Thyroid gland (tissue), 4 donors: ENCODE results near the gene MYLK.

ENCODE experiments used
- POLR2A ChIP-seq, 2 donors: fragments of 450-650 bp; IDR thresholded peaks; one replicate each; pipeline ENCODE4 v1.6.1; 2017; ENCODE audit warnings: antibody characterized with exemption in 2 of 2, mild to moderate bottlenecking in 2 of 2, moderate library complexity in 1 of 2
- TF ChIP-seq, protein P1 (sequence below), 6 experiments: fragments of 200-600 bp in 3 of 6; fragments of 450-650 bp in 3 of 6; sonication (generic) in 3 of 6; IDR thresholded peaks; one replicate each; pipeline ENCODE4 v1.5.1; 2016 to 2019; ENCODE audit warnings: antibody characterized with exemption in 6 of 6, mild to moderate bottlenecking in 2 of 6, inconsistent platforms in 1 of 6, moderate library complexity in 1 of 6

DNA sequence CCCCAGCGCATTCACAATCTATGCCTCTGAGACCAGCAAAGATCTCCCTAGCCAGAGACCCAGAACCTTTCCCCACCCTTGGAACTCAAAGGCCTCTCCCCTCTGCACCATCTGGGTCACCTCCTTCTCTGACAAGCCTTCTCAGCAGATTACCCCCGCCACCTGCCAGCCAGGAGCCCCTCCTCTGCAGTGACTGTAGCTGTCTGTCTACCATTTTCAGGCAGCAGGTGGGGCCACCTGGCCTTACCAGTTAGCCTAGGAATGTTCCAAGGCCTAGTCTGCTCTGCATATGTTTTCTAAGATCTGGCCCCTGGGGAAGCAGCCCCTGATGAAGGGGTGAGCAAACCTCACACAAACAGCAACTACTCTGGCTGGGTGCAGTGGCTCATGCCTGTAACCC, 2.4 kb downstream of the MYLK start:
- no peak for TF ChIP-seq POLR2A (IDR thresholded peaks at IDR 0.05)
- TF ChIP-seq, protein P1, sequence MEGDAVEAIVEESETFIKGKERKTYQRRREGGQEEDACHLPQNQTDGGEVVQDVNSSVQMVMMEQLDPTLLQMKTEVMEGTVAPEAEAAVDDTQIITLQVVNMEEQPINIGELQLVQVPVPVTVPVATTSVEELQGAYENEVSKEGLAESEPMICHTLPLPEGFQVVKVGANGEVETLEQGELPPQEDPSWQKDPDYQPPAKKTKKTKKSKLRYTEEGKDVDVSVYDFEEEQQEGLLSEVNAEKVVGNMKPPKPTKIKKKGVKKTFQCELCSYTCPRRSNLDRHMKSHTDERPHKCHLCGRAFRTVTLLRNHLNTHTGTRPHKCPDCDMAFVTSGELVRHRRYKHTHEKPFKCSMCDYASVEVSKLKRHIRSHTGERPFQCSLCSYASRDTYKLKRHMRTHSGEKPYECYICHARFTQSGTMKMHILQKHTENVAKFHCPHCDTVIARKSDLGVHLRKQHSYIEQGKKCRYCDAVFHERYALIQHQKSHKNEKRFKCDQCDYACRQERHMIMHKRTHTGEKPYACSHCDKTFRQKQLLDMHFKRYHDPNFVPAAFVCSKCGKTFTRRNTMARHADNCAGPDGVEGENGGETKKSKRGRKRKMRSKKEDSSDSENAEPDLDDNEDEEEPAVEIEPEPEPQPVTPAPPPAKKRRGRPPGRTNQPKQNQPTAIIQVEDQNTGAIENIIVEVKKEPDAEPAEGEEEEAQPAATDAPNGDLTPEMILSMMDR (IDR thresholded peaks at IDR 0.05) = no peak
